Fibroblast of lung (primary cell): Measurements from ENCODE around the gene AGAP1. TPM values are rescaled to one million over a fixed set of nuclear protein-coding genes. Genes with fewer than 3 reads are reported as not detected.

ENCODE experiments used
- DNase-seq, 2 donors: peaks; one replicate each; pipeline versions ENCODE4 v3.0.0 to v3.0.0-alpha.2; 2010; ENCODE audit warnings: low read depth in 2 of 2
- H2AFZ ChIP-seq: 2 replicates; pipeline ENCODE4 v1.5.1; 2012; ENCODE audit warnings: low read length, control low read depth, inconsistent platforms
- H3K27ac ChIP-seq: 2 replicates; pipeline ENCODE4 v1.5.1; 2011; ENCODE audit warnings: low read length, control low read depth; ENCODE audit not compliant: insufficient read depth
- H3K27me3 ChIP-seq: 2 replicates; pipeline ENCODE4 v1.5.1; 2011; ENCODE audit warnings: mild to moderate bottlenecking, low read length; ENCODE audit not compliant: control insufficient read depth, insufficient read depth
- H3K36me3 ChIP-seq: 2 replicates; pipeline ENCODE4 v1.5.1; 2011; ENCODE audit warnings: low read length; ENCODE audit not compliant: control insufficient read depth, insufficient read depth
- H3K4me1 ChIP-seq: 2 replicates; pipeline ENCODE4 v1.5.1; 2011; ENCODE audit warnings: low read length; ENCODE audit not compliant: control insufficient read depth, insufficient read depth; ENCODE audit errors: extremely low read depth
- H3K4me2 ChIP-seq: 2 replicates; pipeline ENCODE4 v1.5.1; 2011; ENCODE audit warnings: low read length, control low read depth; ENCODE audit not compliant: insufficient read depth; ENCODE audit errors: extremely low read depth
- H3K4me3 ChIP-seq, 4 experiments: fragments of 200-600 bp in 1 of 4; sonication (generic) in 1 of 4; replicated peaks in 1 of 4; 2 replicates each; pipeline ENCODE4 v1.5.1; 2011 to 2016; ENCODE audit warnings: low read length in 4 of 4, low read depth in 3 of 4, mild to moderate bottlenecking in 3 of 4, control low read depth in 2 of 4, inconsistent platforms in 1 of 4, mixed read lengths in 1 of 4; ENCODE audit not compliant: insufficient read depth in 1 of 4; ENCODE audit errors: control extremely low read depth in 1 of 4
- H3K79me2 ChIP-seq: 2 replicates; pipeline ENCODE4 v1.5.1; 2012; ENCODE audit warnings: mild to moderate bottlenecking, low read length, inconsistent platforms; ENCODE audit not compliant: control insufficient read depth, insufficient read depth
- H3K9ac ChIP-seq: 2 replicates; pipeline ENCODE4 v1.5.1; 2011; ENCODE audit warnings: mild to moderate bottlenecking, low read length, control low read depth; ENCODE audit not compliant: insufficient read depth
- H3K9me3 ChIP-seq: 2 replicates; pipeline ENCODE4 v1.5.1; 2012; ENCODE audit warnings: low read depth, low read length; ENCODE audit not compliant: control insufficient read depth, insufficient read depth
- H4K20me1 ChIP-seq: 2 replicates; pipeline ENCODE4 v1.5.1; 2011; ENCODE audit warnings: low read length; ENCODE audit not compliant: control insufficient read depth, insufficient read depth; ENCODE audit errors: extremely low read depth
- EZH2 ChIP-seq: IDR thresholded peaks from 2 replicates; pipeline ENCODE4 v1.5.1; 2012; ENCODE audit warnings: low read length, control low read depth, mild to moderate bottlenecking; ENCODE audit errors: missing control alignments
- polyA plus RNA-seq, 2 donors: library from polyadenylated mRNA; depleted of rRNA in 1 of 2; stranded (reverse) in 1 of 2; unstranded in 1 of 2; fragments of >200 nt; gene quantifications; 2 replicates each; pipeline ENCODE4 v1.2.1, GENCODE V29; 2011 to 2012; ENCODE audit warnings: missing spikeins in 1 of 2
- total RNA-seq: library from RNA; depleted of rRNA; stranded (reverse); fragments of >200 nt; gene quantifications from 2 replicates; pipeline ENCODE4 v1.2.1, GENCODE V29; 2014
- TF ChIP-seq, protein P1 (sequence below), 2 donors: IDR thresholded peaks in 1 of 2; conservative IDR thresholded peaks in 1 of 2; 1 replicate in 1 of 2; 2 replicates in 1 of 2; pipeline ENCODE4 v1.5.1; 2011 to 2012; ENCODE audit warnings: low read length in 2 of 2, control low read depth in 1 of 2, inconsistent platforms in 1 of 2, low read depth in 1 of 2, mild to moderate bottlenecking in 1 of 2

AGAP1 gene
- total and polyA plus RNA-seq, 2 donors (not counting 1 experiment from before 2014, with no cell fraction given) = 10.6 to 14.0 TPM

DNA sequence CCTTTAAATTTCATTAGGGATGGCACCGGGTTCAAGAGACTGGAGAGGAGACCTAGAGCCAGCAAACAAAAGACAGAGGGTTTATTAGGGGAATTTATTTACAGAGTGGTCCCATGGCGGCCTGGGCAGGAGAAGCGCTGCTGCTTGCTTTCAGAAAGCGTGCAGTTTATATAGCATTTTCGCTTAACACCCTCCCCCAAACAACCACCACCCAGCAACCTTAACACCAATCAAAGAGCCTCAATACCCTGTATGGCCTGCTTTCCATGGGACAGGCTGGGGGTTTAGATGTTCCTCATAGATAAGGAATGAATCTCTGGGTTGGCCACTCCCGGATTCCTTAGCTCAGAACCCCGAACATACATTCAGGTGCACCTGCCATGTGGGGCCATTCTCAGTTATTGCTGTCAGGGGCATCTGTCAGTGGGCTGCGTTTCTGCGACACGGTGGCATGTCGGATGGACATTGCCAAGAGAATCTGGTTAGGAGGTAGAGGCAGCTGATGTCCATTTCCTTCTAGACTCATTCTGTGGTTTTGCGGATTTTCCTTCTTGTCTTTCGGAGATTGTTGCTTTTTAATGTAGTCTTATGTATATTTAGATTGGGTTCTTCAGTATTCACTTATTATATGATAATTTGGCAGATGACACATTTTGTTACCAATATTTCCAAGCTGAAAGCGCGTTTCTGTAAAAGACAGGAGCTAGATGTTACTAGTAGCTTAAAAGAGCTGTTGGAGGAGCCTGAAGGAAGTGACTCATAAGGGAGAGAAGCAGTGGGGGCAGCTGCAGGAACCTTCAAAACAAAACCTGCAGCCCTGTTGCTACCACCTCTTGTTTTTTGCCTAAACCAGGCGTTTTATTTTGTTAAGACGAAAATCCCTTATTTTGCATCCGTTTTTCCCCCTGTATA, 7.2 kb downstream of the AGAP1 start:
- Histone ChIP-seq H3K4me2 (peak overlapping the region; percentile 39), H2AFZ (no peak overlapping the region), H3K36me3 (no peaks in the 10 kb centered on the region), H3K9ac (no peak overlapping the region), H3K4me3 (peak overlapping the region in 1 of 4 experiments; percentile 32), H3K4me1 (peaks cover 16% of the 10 kb centered on the region), H3K9me3 (no peaks in the 10 kb centered on the region), H4K20me1 (no peaks in the 10 kb centered on the region), H3K79me2 (peaks cover 70% of the 10 kb centered on the region), H3K27me3 (no peaks in the 10 kb centered on the region), H3K27ac (no peak overlapping the region)
- TF ChIP-seq, protein P1, sequence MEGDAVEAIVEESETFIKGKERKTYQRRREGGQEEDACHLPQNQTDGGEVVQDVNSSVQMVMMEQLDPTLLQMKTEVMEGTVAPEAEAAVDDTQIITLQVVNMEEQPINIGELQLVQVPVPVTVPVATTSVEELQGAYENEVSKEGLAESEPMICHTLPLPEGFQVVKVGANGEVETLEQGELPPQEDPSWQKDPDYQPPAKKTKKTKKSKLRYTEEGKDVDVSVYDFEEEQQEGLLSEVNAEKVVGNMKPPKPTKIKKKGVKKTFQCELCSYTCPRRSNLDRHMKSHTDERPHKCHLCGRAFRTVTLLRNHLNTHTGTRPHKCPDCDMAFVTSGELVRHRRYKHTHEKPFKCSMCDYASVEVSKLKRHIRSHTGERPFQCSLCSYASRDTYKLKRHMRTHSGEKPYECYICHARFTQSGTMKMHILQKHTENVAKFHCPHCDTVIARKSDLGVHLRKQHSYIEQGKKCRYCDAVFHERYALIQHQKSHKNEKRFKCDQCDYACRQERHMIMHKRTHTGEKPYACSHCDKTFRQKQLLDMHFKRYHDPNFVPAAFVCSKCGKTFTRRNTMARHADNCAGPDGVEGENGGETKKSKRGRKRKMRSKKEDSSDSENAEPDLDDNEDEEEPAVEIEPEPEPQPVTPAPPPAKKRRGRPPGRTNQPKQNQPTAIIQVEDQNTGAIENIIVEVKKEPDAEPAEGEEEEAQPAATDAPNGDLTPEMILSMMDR (conservative IDR thresholded peaks at IDR 0.05 in 1 of 2, IDR thresholded peaks at IDR 0.05 in 1 of 2; ENCODE audit: low read depth in 1 of 2, low read length in 2 of 2) = no peak
- TF ChIP-seq EZH2 = no peak
- DNase-seq = peak; percentile 48 to 72

DNA sequence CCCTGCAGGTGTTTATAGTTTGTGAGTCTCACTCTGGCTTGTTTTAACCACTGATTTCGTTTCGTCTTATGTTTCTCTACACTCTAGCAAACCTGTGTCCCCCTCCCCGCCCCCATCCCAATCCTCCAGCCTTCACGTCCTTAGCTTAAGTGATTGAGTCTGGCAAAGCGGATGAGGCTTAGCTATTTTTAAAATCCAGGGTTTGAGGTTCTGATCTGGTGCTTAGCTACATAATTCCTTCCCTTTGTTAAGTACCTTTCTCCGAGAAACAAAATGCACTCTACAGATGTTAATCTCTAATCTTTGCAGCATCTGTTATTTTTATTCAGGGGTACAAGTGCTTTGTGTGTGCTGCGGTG, 7.8 kb downstream of the AGAP1 start:
- H3K27ac ChIP-seq = no peak overlapping the region
- H3K36me3 ChIP-seq = no peaks in the 10 kb centered on the region
- no peaks in the 10 kb centered on the region for H3K9me3 ChIP-seq
- H3K79me2 ChIP-seq = peaks cover 65% of the 10 kb centered on the region
- no peak overlapping the region for H2AFZ ChIP-seq
- TF ChIP-seq, protein P1 (conservative IDR thresholded peaks at IDR 0.05 in 1 of 2, IDR thresholded peaks at IDR 0.05 in 1 of 2; ENCODE audit: low read depth in 1 of 2, low read length in 2 of 2) = no peak
- no peak for TF ChIP-seq EZH2
- peak overlapping the region in 1 of 4 experiments; percentile 32 for H3K4me3 ChIP-seq
- no peak overlapping the region for H3K9ac ChIP-seq
- no peaks in the 10 kb centered on the region for H3K27me3 ChIP-seq
- peak overlapping the region; percentile 39 for H3K4me2 ChIP-seq
- H4K20me1 ChIP-seq = no peaks in the 10 kb centered on the region
- peaks cover 14% of the 10 kb centered on the region for H3K4me1 ChIP-seq
- DNase-seq = no peak

DNA sequence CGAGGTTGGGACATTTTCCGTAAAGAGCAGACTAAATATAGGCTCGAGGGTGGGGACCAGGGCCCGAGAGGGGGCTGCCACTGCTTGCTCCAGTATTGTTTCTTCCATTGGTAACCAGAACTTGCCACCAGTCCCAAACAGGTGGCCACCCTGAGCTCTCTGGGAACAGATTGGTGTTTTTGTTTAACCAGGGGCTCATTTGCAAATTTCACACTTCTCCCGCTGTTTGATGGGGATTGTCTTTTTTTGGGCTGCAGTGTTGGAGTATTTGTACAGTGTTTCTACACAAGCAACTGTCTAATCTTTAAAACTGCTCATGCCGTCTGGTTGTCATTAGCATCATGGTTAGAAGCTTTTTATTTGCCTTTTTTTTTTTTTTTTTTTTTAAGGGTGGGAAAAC, 8.5 kb downstream of the AGAP1 start:
- H3K79me2 ChIP-seq = peaks cover 62% of the 10 kb centered on the region
- H3K36me3 ChIP-seq = no peaks in the 10 kb centered on the region
- no peak overlapping the region for H3K4me3 ChIP-seq
- no peak overlapping the region for H2AFZ ChIP-seq
- no peak overlapping the region for H3K4me2 ChIP-seq
- TF ChIP-seq EZH2 = no peak
- TF ChIP-seq, protein P1 (conservative IDR thresholded peaks at IDR 0.05 in 1 of 2, IDR thresholded peaks at IDR 0.05 in 1 of 2; ENCODE audit: low read depth in 1 of 2, low read length in 2 of 2) = no peak
- no peak overlapping the region for H3K27ac ChIP-seq
- H3K27me3 ChIP-seq = no peaks in the 10 kb centered on the region
- no peaks in the 10 kb centered on the region for H4K20me1 ChIP-seq
- DNase-seq = no peak
- H3K4me1 ChIP-seq = peaks cover 14% of the 10 kb centered on the region
- H3K9ac ChIP-seq = no peak overlapping the region
- no peaks in the 10 kb centered on the region for H3K9me3 ChIP-seq
